ENCODE data around the gene RBM22.

Gene RBM22

GRCh38 chr5:150672884-150673275 is 28.0 kb downstream of the RBM22 start:
- H3K4me3 ChIP-seq (ENCODE audit: low read depth in 1 of 2, low read length in 1 of 2): peak overlapping the region in 1 of 2 experiments; percentile 31

GRCh38 chr5:150672237-150672883 is 28.5 kb downstream of the RBM22 start:
- peaks cover 23 to 28% of the 10 kb centered on the region in 2 experiments for H3K4me1 ChIP-seq (ENCODE audit: control insufficient read depth in 1 of 2, insufficient read depth in 1 of 2, low read depth in 1 of 2, low read length in 1 of 2)

More at GRCh38 chr5:150672884-150673275, 28.0 kb downstream of the RBM22 start:
- TF ChIP-seq CTCF (IDR thresholded peaks at IDR 0.05): no peak
- H3K27ac ChIP-seq: no peak overlapping the region
- peaks cover 23 to 28% of the 10 kb centered on the region in 2 experiments for H3K4me1 ChIP-seq (ENCODE audit: control insufficient read depth in 1 of 2, insufficient read depth in 1 of 2, low read depth in 1 of 2, low read length in 1 of 2)
- H3K36me3 ChIP-seq: no peaks in the 10 kb centered on the region
- H3K9me3 ChIP-seq: no peaks in the 10 kb centered on the region
- H3K27me3 ChIP-seq: peaks cover 25% of the 10 kb centered on the region

GRCh38 chr5:150671509-150672236 is 29.2 kb downstream of the RBM22 start:
- H3K4me3 ChIP-seq (ENCODE audit: low read depth in 1 of 2, low read length in 1 of 2): peak overlapping the region; percentile 31 to 61
- no peak for TF ChIP-seq CTCF (IDR thresholded peaks at IDR 0.05)
- H3K27ac ChIP-seq: no peak overlapping the region
- H3K36me3 ChIP-seq: no peaks in the 10 kb centered on the region
- H3K9me3 ChIP-seq: no peaks in the 10 kb centered on the region
- H3K27me3 ChIP-seq: peaks cover 25% of the 10 kb centered on the region
- peaks cover 23 to 28% of the 10 kb centered on the region in 2 experiments for H3K4me1 ChIP-seq (ENCODE audit: control insufficient read depth in 1 of 2, insufficient read depth in 1 of 2, low read depth in 1 of 2, low read length in 1 of 2)

More at GRCh38 chr5:150672237-150672883, 28.5 kb downstream of the RBM22 start:
- Histone ChIP-seq H3K4me3 (ENCODE audit: low read depth in 1 of 2, low read length in 1 of 2) (peak overlapping the region; percentile 31 to 61), H3K27me3 (peaks cover 25% of the 10 kb centered on the region), H3K9me3 (no peaks in the 10 kb centered on the region), H3K36me3 (no peaks in the 10 kb centered on the region), H3K27ac (no peak overlapping the region)
- TF ChIP-seq CTCF (IDR thresholded peaks at IDR 0.05): no peak

GRCh38 chr5:150670948-150671310 is 29.9 kb downstream of the RBM22 start:
- Histone ChIP-seq H3K9me3 (no peaks in the 10 kb centered on the region), H3K27me3 (peaks cover 25% of the 10 kb centered on the region), H3K4me3 (ENCODE audit: low read depth in 1 of 2, low read length in 1 of 2) (peak overlapping the region in 1 of 2 experiments; percentile 61), H3K4me1 (ENCODE audit: control insufficient read depth in 1 of 2, insufficient read depth in 1 of 2, low read depth in 1 of 2, low read length in 1 of 2) (peaks cover 23 to 28% of the 10 kb centered on the region in 2 experiments), H3K27ac (no peak overlapping the region), H3K36me3 (no peaks in the 10 kb centered on the region)
- TF ChIP-seq CTCF (IDR thresholded peaks at IDR 0.05): no peak

- Histone ChIP-seq H3K27me3 (peaks cover 25% of the 10 kb centered on the region), H3K4me1 (ENCODE audit: control insufficient read depth in 1 of 2, insufficient read depth in 1 of 2, low read depth in 1 of 2, low read length in 1 of 2) (peaks cover 23 to 28% of the 10 kb centered on the region in 2 experiments), H3K27ac (no peak overlapping the region), H3K4me3 (ENCODE audit: low read depth in 1 of 2, low read length in 1 of 2) (no peak overlapping the region), H3K36me3 (no peaks in the 10 kb centered on the region), H3K9me3 (no peaks in the 10 kb centered on the region)
- TF ChIP-seq CTCF (IDR thresholded peaks at IDR 0.05): no peak
Measured at GRCh38 chr5:150670275-150670947, 30.5 kb downstream of the RBM22 start.

All from neutrophil (primary cell).